Neuronal stem cell (in vitro differentiated cells): ENCODE results near the gene ZNF574.

Experiments used
- DNase-seq: peaks from one replicate; pipeline ENCODE4 v3.0.0-alpha.2; 2013; ENCODE audit warnings: low spot score
- H2AFZ ChIP-seq: one replicate; pipeline ENCODE4 v1.6.1; 2013; ENCODE audit warnings: mild to moderate bottlenecking, low read length, inconsistent platforms
- H2AK5ac ChIP-seq: 2 replicates; pipeline ENCODE4 v1.6.1; 2013; ENCODE audit warnings: low read depth, mild to moderate bottlenecking, inconsistent platforms, low read length, moderate library complexity, mixed read lengths
- H2BK120ac ChIP-seq: 2 replicates; pipeline ENCODE4 v1.6.1; 2013; ENCODE audit warnings: low read depth, mild to moderate bottlenecking, inconsistent platforms, low read length, moderate library complexity, mixed read lengths
- H2BK12ac ChIP-seq: one replicate; pipeline ENCODE4 v1.6.1; 2013; ENCODE audit warnings: low read length, inconsistent platforms
- H2BK15ac ChIP-seq: 2 replicates; pipeline ENCODE4 v1.6.1; 2013; ENCODE audit warnings: mild to moderate bottlenecking, low read length, inconsistent platforms, mixed read lengths
- H2BK5ac ChIP-seq: one replicate; pipeline ENCODE4 v1.6.1; 2013; ENCODE audit warnings: inconsistent platforms, mild to moderate bottlenecking, low read length, moderate library complexity
- H3K14ac ChIP-seq: one replicate; pipeline ENCODE4 v1.6.1; 2013; ENCODE audit warnings: low read length, inconsistent platforms
- H3K18ac ChIP-seq: 2 replicates; pipeline ENCODE4 v1.6.1; 2013; ENCODE audit warnings: low read length, inconsistent platforms
- H3K23ac ChIP-seq: 2 replicates; pipeline ENCODE4 v1.6.1; 2013; ENCODE audit warnings: low read depth, mild to moderate bottlenecking, mixed read lengths, low read length, inconsistent platforms; ENCODE audit not compliant: poor library complexity
- H3K27ac ChIP-seq: replicated peaks from 3 replicates; pipeline ENCODE4 v1.5.1; 2013; ENCODE audit warnings: low read length, inconsistent platforms
- H3K27me3 ChIP-seq, 3 experiments: 2 replicates each; pipeline ENCODE4 v1.6.1; 2013; ENCODE audit warnings: low read length in 3 of 3, mild to moderate bottlenecking in 2 of 3, inconsistent platforms in 1 of 3, low read depth in 1 of 3, mixed read lengths in 1 of 3, moderate library complexity in 1 of 3; ENCODE audit not compliant: control insufficient read depth in 3 of 3, insufficient read depth in 3 of 3
- H3K36me3 ChIP-seq, 2 donors: replicated peaks in 1 of 2; 2 replicates each; pipeline ENCODE4 v1.6.1; 2013; ENCODE audit warnings: low read length in 2 of 2; ENCODE audit not compliant: control insufficient read depth in 2 of 2, insufficient read depth in 2 of 2
- H3K4ac ChIP-seq: 2 replicates; pipeline ENCODE4 v1.6.1; 2013; ENCODE audit warnings: inconsistent platforms, mild to moderate bottlenecking, low read length, moderate library complexity
- H3K4me1 ChIP-seq, 2 donors: 1 replicate in 1 of 2; 2 replicates in 1 of 2; pipeline ENCODE4 v1.6.1; 2013; ENCODE audit warnings: low read length in 2 of 2, low read depth in 1 of 2; ENCODE audit not compliant: control insufficient read depth in 2 of 2, insufficient read depth in 1 of 2
- H3K4me2 ChIP-seq: one replicate; pipeline ENCODE4 v1.6.1; 2013; ENCODE audit warnings: mild to moderate bottlenecking, low read length, inconsistent platforms; ENCODE audit not compliant: insufficient read depth, poor library complexity, severe bottlenecking
- H3K4me3 ChIP-seq, 2 donors: 2 replicates each; pipeline ENCODE4 v1.5.1; 2013; ENCODE audit warnings: low read length in 2 of 2, mild to moderate bottlenecking in 2 of 2, inconsistent platforms in 1 of 2, moderate library complexity in 1 of 2
- H3K79me1 ChIP-seq: one replicate; pipeline ENCODE4 v1.6.1; 2013; ENCODE audit warnings: low read depth, mild to moderate bottlenecking, inconsistent platforms, low read length, moderate library complexity
- H3K9ac ChIP-seq: one replicate; pipeline ENCODE4 v1.6.1; 2013; ENCODE audit warnings: mild to moderate bottlenecking, low read depth, low read length, inconsistent platforms; ENCODE audit not compliant: poor library complexity
- H3K9me3 ChIP-seq, 2 donors: replicated peaks in 1 of 2; 2 replicates each; pipeline versions ENCODE3 to v1.6.1; 2013; ENCODE audit warnings: low read length in 2 of 2, mild to moderate bottlenecking in 2 of 2, inconsistent platforms in 1 of 2, low read depth in 1 of 2, mixed read lengths in 1 of 2, moderate library complexity in 1 of 2; ENCODE audit not compliant: control insufficient read depth in 2 of 2, insufficient read depth in 1 of 2
- H4K8ac ChIP-seq: one replicate; pipeline ENCODE4 v1.6.1; 2013; ENCODE audit warnings: low read depth, mild to moderate bottlenecking, inconsistent platforms, low read length, moderate library complexity
- H4K91ac ChIP-seq: one replicate; pipeline ENCODE4 v1.6.1; 2013; ENCODE audit warnings: low read length, low read depth, mild to moderate bottlenecking, inconsistent platforms; ENCODE audit not compliant: poor library complexity
- WGBS, 2 donors: extraction: QIAGEN DNeasy Blood & Tissue Kit; methylation state at CpG; one replicate each; pipeline ENCODE4 v1.1.7; 2013; ENCODE audit warnings: missing lambda C conversion rate in 2 of 2, mixed read lengths in 1 of 2; ENCODE audit not compliant: insufficient read length in 2 of 2, insufficient replicate concordance in 1 of 2; ENCODE audit errors: extremely low coverage in 2 of 2; 5-methylcytosine and 5-hydroxymethylcytosine counted together

Gene ZNF574

GRCh38 chr19:42060117-42060516 is 15.8 kb upstream of the ZNF574 start:
- Histone ChIP-seq H3K18ac (no peak overlapping the region), H2AFZ (no peak overlapping the region), H3K23ac (no peak overlapping the region), H2BK12ac (no peak overlapping the region), H2BK5ac (no peak overlapping the region), H3K9me3 (no peaks in the 10 kb centered on the region), H3K4me2 (no peak overlapping the region), H3K79me1 (no peaks in the 10 kb centered on the region), H4K8ac (no peak overlapping the region), H2BK15ac (no peak overlapping the region), H3K36me3 (peaks cover 0 to 46% of the 10 kb centered on the region in 2 donors), H2BK120ac (no peak overlapping the region), H3K9ac (no peak overlapping the region), H2AK5ac (no peak overlapping the region), H4K91ac (no peak overlapping the region), H3K27me3 (no peaks in the 10 kb centered on the region), H3K14ac (no peak overlapping the region), H3K27ac (no peak overlapping the region), H3K4ac (no peak overlapping the region), H3K4me1 (no peaks in the 10 kb centered on the region), H3K4me3 (no peak overlapping the region)
- WGBS, 2 donors: no CpG with 5 or more reads among the region's 3 CpGs
- DNase-seq: no peak

GRCh38 chr19:42062381-42062780 is 13.6 kb upstream of the ZNF574 start:
- peaks cover 0 to 39% of the 10 kb centered on the region in 2 donors for H3K36me3 ChIP-seq
- no peak overlapping the region for H3K9ac ChIP-seq
- H3K27ac ChIP-seq: no peak overlapping the region
- H3K18ac ChIP-seq: no peak overlapping the region
- no peak overlapping the region for H3K4me2 ChIP-seq
- H3K9me3 ChIP-seq: no peaks in the 10 kb centered on the region
- no CpG with 5 or more reads among the region's 16 CpGs for WGBS, 2 donors
- H3K14ac ChIP-seq: no peak overlapping the region
- peaks cover 0 to 4% of the 10 kb centered on the region in 2 donors for H3K4me1 ChIP-seq
- no peak overlapping the region for H3K4me3 ChIP-seq
- no peak overlapping the region for H2AFZ ChIP-seq
- H2BK12ac ChIP-seq: no peak overlapping the region
- no peak overlapping the region for H4K91ac ChIP-seq
- no peak overlapping the region for H2BK5ac ChIP-seq
- no peak overlapping the region for H2BK120ac ChIP-seq
- H3K23ac ChIP-seq: no peak overlapping the region
- no peak overlapping the region for H2BK15ac ChIP-seq
- H3K27me3 ChIP-seq: peaks cover 0 to 4% (median 0%) of the 10 kb centered on the region in 3 experiments
- H3K79me1 ChIP-seq: peaks cover 8% of the 10 kb centered on the region
- no peak for DNase-seq
- no peak overlapping the region for H2AK5ac ChIP-seq
- H4K8ac ChIP-seq: no peak overlapping the region
- H3K4ac ChIP-seq: no peak overlapping the region

GRCh38 chr19:42064432-42064831 is 11.5 kb upstream of the ZNF574 start:
- no peak overlapping the region for H3K9ac ChIP-seq
- H3K9me3 ChIP-seq: no peaks in the 10 kb centered on the region
- H2BK120ac ChIP-seq: no peak overlapping the region
- H2BK15ac ChIP-seq: no peak overlapping the region
- H2AFZ ChIP-seq: no peak overlapping the region
- no peak overlapping the region for H4K91ac ChIP-seq
- no peak overlapping the region for H2BK12ac ChIP-seq
- H3K4me2 ChIP-seq: no peak overlapping the region
- peaks cover 8% of the 10 kb centered on the region for H3K79me1 ChIP-seq
- no CpG with 5 or more reads among the region's 6 CpGs for WGBS, 2 donors
- H3K36me3 ChIP-seq: peaks cover 0 to 28% of the 10 kb centered on the region in 2 donors
- no peak overlapping the region for H3K18ac ChIP-seq
- no peak for DNase-seq
- H3K4ac ChIP-seq: no peak overlapping the region
- no peak overlapping the region for H2BK5ac ChIP-seq
- H2AK5ac ChIP-seq: no peak overlapping the region
- H3K27me3 ChIP-seq: peaks cover 0 to 14% (median 0%) of the 10 kb centered on the region in 3 experiments
- no peak overlapping the region for H3K27ac ChIP-seq
- peaks cover 10 to 14% of the 10 kb centered on the region in 2 donors for H3K4me1 ChIP-seq
- no peak overlapping the region for H3K23ac ChIP-seq
- H3K4me3 ChIP-seq: no peak overlapping the region
- no peak overlapping the region for H4K8ac ChIP-seq
- no peak overlapping the region for H3K14ac ChIP-seq

- H4K8ac ChIP-seq: no peak overlapping the region
- no peak overlapping the region for H2BK15ac ChIP-seq
- H3K4me3 ChIP-seq: no peak overlapping the region
- H3K9me3 ChIP-seq: no peaks in the 10 kb centered on the region
- H3K9ac ChIP-seq: peak overlapping the region; percentile 74
- no peak overlapping the region for H2BK5ac ChIP-seq
- no peak for DNase-seq
- no peak overlapping the region for H3K27ac ChIP-seq
- no peak overlapping the region for H2AFZ ChIP-seq
- H2BK12ac ChIP-seq: no peak overlapping the region
- no CpG with 5 or more reads among the region's 13 CpGs for WGBS, 2 donors
- H3K4ac ChIP-seq: no peak overlapping the region
- H3K4me2 ChIP-seq: no peak overlapping the region
- no peak overlapping the region for H4K91ac ChIP-seq
- peaks cover 0 to 14% (median 0%) of the 10 kb centered on the region in 3 experiments for H3K27me3 ChIP-seq
- H3K18ac ChIP-seq: no peak overlapping the region
- no peak overlapping the region for H2AK5ac ChIP-seq
- peaks cover 8% of the 10 kb centered on the region for H3K79me1 ChIP-seq
- no peak overlapping the region for H3K14ac ChIP-seq
- H2BK120ac ChIP-seq: no peak overlapping the region
- H3K4me1 ChIP-seq: peaks cover 10 to 20% of the 10 kb centered on the region in 2 donors
- H3K23ac ChIP-seq: peak overlapping the region; percentile 85
- peaks cover 0 to 28% of the 10 kb centered on the region in 2 donors for H3K36me3 ChIP-seq
Measured at GRCh38 chr19:42065051-42065450, 10.9 kb upstream of the ZNF574 start.
